ENCODE data around the gene MAPT.

Gene MAPT

GRCh38 chr17:46031440-46031839, 137.1 kb downstream of the MAPT start:
- no peak for DNase-seq (ENCODE audit: low read depth)

- DNase-seq (ENCODE audit: low read depth) = no peak
Measured at GRCh38 chr17:46031920-46032319, 137.6 kb downstream of the MAPT start.

GRCh38 chr17:46032909-46033308, 138.6 kb downstream of the MAPT start:
- DNase-seq (ENCODE audit: low read depth) = no peak

GRCh38 chr17:46033392-46033791, 139.0 kb downstream of the MAPT start:
- DNase-seq (ENCODE audit: low read depth) = no peak

GRCh38 chr17:46035112-46035818, 140.9 kb downstream of the MAPT start:
- DNase-seq (ENCODE audit: low read depth) = no peak

GRCh38 chr17:46036491-46036890, 142.1 kb downstream of the MAPT start:
- no peak for DNase-seq (ENCODE audit: low read depth)

GRCh38 chr17:46037722-46038255, 143.4 kb downstream of the MAPT start:
- no peak for DNase-seq (ENCODE audit: low read depth)

GRCh38 chr17:46038414-46038813, 144.1 kb downstream of the MAPT start:
- DNase-seq (ENCODE audit: low read depth) = no peak

- no peak for DNase-seq (ENCODE audit: low read depth)
Measured at GRCh38 chr17:46038937-46039336, 144.6 kb downstream of the MAPT start.

- DNase-seq (ENCODE audit: low read depth) = no peak
Measured at GRCh38 chr17:46039592-46040186, 145.3 kb downstream of the MAPT start.

GRCh38 chr17:46042246-46042645, 147.9 kb downstream of the MAPT start:
- no peak for DNase-seq (ENCODE audit: low read depth)

- DNase-seq (ENCODE audit: low read depth) = no peak
Measured at GRCh38 chr17:46042925-46043324, 148.6 kb downstream of the MAPT start.

- no peak for DNase-seq (ENCODE audit: low read depth)
Measured at GRCh38 chr17:46043606-46044005, 149.3 kb downstream of the MAPT start.

- no peak for DNase-seq (ENCODE audit: low read depth)
Measured at GRCh38 chr17:46044286-46044928, 150.1 kb downstream of the MAPT start.

- no peak for DNase-seq (ENCODE audit: low read depth)
Measured at GRCh38 chr17:46044989-46045388, 150.6 kb downstream of the MAPT start.

- DNase-seq (ENCODE audit: low read depth) = no peak
Measured at GRCh38 chr17:46045639-46046038, 151.3 kb downstream of the MAPT start.

GRCh38 chr17:46046957-46047356, 152.6 kb downstream of the MAPT start:
- no peak for DNase-seq (ENCODE audit: low read depth)

GRCh38 chr17:46047398-46047797, 153.0 kb downstream of the MAPT start:
- DNase-seq (ENCODE audit: low read depth) = no peak

GRCh38 chr17:46047856-46048255, 153.5 kb downstream of the MAPT start:
- DNase-seq (ENCODE audit: low read depth) = no peak

- no peak for DNase-seq (ENCODE audit: low read depth)
Measured at GRCh38 chr17:46049656-46050055, 155.3 kb downstream of the MAPT start.

- DNase-seq (ENCODE audit: low read depth) = no peak
Measured at GRCh38 chr17:46053911-46054534, 159.7 kb downstream of the MAPT start.

GRCh38 chr17:46056800-46057304, 162.5 kb downstream of the MAPT start:
- DNase-seq (ENCODE audit: low read depth) = no peak

GRCh38 chr17:46057366-46057765, 163.0 kb downstream of the MAPT start:
- DNase-seq (ENCODE audit: low read depth) = no peak

Measured in activated T-cell treated with anti-CD3 and anti-CD28 coated beads for 48 hours (primary cell).